ENCODE data around the gene TMEM100.

DNA sequence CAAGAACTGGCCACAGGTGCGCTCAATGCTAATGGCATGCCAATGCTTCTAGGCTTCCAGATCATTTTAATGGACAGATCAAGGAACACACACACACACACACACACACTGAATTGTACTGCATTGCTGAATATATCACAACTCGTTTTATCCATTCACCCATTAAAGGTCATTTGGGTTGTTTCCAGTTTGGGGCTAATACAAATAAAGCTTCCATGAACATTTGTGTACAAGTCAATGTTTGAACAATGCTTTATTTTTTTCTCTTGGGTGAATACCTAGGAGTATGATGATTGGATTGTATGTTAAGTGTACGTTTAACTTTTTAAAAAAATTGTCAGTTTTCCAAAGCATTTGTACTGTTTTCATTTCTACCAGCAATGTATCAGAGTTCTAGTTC lies 24.5 kb upstream of the TMEM100 start:
- TF ChIP-seq, protein P1, sequence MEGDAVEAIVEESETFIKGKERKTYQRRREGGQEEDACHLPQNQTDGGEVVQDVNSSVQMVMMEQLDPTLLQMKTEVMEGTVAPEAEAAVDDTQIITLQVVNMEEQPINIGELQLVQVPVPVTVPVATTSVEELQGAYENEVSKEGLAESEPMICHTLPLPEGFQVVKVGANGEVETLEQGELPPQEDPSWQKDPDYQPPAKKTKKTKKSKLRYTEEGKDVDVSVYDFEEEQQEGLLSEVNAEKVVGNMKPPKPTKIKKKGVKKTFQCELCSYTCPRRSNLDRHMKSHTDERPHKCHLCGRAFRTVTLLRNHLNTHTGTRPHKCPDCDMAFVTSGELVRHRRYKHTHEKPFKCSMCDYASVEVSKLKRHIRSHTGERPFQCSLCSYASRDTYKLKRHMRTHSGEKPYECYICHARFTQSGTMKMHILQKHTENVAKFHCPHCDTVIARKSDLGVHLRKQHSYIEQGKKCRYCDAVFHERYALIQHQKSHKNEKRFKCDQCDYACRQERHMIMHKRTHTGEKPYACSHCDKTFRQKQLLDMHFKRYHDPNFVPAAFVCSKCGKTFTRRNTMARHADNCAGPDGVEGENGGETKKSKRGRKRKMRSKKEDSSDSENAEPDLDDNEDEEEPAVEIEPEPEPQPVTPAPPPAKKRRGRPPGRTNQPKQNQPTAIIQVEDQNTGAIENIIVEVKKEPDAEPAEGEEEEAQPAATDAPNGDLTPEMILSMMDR (IDR thresholded peaks at IDR 0.05) = no peak
- TF ChIP-seq EP300 (IDR thresholded peaks at IDR 0.05; ENCODE audit: low read depth) (no peak), POLR2A (IDR thresholded peaks at IDR 0.05) (no peak)

Data from transverse colon (tissue), 3 donors.